Astrocyte of the spinal cord (primary cell): Measurements from ENCODE around the gene ERMAP.

Experiments
- DNase-seq: peaks from one replicate; pipeline ENCODE4 v3.0.0; 2011; ENCODE audit warnings: low read depth, low spot score
- H3K4me3 ChIP-seq: 2 replicates; pipeline ENCODE4 v1.5.1; 2011; ENCODE audit warnings: low read depth, mild to moderate bottlenecking, low read length, moderate library complexity
- in situ Hi-C: cut with HindIII; loops from 2 replicates; pipeline ENCODE4 v1.10.0; 2017; ENCODE audit warnings: low sequenced_read_pairs
- TF ChIP-seq, protein P1 (sequence below): IDR thresholded peaks from 2 replicates; pipeline ENCODE4 v1.5.1; 2012; ENCODE audit warnings: low read depth, mild to moderate bottlenecking, low read length, inconsistent platforms

Gene ERMAP

GRCh38 chr1:42830631-42831030 is 13.7 kb downstream of the ERMAP start:
- H3K4me3 ChIP-seq: no peak overlapping the region
- TF ChIP-seq, protein P1, sequence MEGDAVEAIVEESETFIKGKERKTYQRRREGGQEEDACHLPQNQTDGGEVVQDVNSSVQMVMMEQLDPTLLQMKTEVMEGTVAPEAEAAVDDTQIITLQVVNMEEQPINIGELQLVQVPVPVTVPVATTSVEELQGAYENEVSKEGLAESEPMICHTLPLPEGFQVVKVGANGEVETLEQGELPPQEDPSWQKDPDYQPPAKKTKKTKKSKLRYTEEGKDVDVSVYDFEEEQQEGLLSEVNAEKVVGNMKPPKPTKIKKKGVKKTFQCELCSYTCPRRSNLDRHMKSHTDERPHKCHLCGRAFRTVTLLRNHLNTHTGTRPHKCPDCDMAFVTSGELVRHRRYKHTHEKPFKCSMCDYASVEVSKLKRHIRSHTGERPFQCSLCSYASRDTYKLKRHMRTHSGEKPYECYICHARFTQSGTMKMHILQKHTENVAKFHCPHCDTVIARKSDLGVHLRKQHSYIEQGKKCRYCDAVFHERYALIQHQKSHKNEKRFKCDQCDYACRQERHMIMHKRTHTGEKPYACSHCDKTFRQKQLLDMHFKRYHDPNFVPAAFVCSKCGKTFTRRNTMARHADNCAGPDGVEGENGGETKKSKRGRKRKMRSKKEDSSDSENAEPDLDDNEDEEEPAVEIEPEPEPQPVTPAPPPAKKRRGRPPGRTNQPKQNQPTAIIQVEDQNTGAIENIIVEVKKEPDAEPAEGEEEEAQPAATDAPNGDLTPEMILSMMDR: no peak
- no peak for DNase-seq
- in situ Hi-C loops: no loop called here

GRCh38 chr1:42831273-42831672 is 14.4 kb downstream of the ERMAP start:
- no peak overlapping the region for H3K4me3 ChIP-seq
- no peak for DNase-seq
- in situ Hi-C loops: no loop called here
- TF ChIP-seq, protein P1: no peak

DNA sequence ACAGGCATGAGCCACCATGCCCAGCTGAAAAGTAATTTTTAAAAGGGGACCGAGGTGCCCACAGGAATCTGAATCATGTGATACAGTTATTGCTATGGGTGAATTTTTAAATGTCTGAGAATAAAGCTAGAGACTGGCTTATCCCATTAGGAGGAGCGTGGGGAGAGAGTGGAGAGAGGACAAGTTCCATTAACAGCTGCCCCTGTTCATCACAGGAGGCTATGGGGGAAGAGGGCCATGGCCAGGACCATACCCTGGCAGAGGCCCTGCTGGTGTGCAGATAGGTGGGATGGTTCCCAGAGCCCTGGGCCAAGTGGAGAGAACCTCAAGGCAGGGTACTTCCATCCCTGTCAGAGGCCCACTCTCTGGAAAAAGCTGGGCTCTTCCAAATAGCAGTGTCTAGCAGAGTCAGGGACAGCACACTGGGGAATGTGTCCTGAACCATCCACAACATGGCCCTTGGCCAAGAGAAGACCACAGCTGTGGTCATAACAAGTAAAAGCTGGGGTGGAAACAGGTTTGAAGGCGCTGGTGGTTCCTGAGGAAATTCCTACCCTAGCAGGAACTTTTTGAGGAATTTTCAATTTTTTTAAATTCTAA is 15.8 kb downstream of the ERMAP start:
- no peak overlapping the region for H3K4me3 ChIP-seq
- in situ Hi-C loops: no loop called here
- TF ChIP-seq, protein P1: no peak
- DNase-seq: no peak

GRCh38 chr1:42833981-42834380 is 17.1 kb downstream of the ERMAP start:
- TF ChIP-seq, protein P1: no peak
- DNase-seq: no peak
- in situ Hi-C loops: no loop called here
- no peak overlapping the region for H3K4me3 ChIP-seq

- in situ Hi-C loops: no loop called here
- TF ChIP-seq, protein P1: no peak
- no peak for DNase-seq
- no peak overlapping the region for H3K4me3 ChIP-seq
Observed at GRCh38 chr1:42834803-42835202, 17.9 kb downstream of the ERMAP start.

GRCh38 chr1:42835422-42835821 is 18.5 kb downstream of the ERMAP start:
- no peak overlapping the region for H3K4me3 ChIP-seq
- in situ Hi-C loops: no loop called here
- no peak for DNase-seq
- TF ChIP-seq, protein P1: no peak
